GM18858 (cell line): ENCODE measurements around the gene BAIAP2.
"Not testable (repeated sequence)": the region's sequence is repeated elsewhere in the genome, so short reads cannot be mapped to it uniquely, and the experiment has no call there.

ENCODE experiments used
- ATAC-seq: cut with Tn5 transposase; IDR thresholded peaks from one replicate; pipeline ENCODE4 v1.9.1; 2021; ENCODE audit not compliant: unreplicated experiment

Gene BAIAP2

GRCh38 chr17:81066771-81067315, 31.9 kb downstream of the BAIAP2 start:
- no peak for ATAC-seq

- ATAC-seq = no peak
Measured at GRCh38 chr17:81067391-81067811, 32.5 kb downstream of the BAIAP2 start.

GRCh38 chr17:81068411-81069134, 33.6 kb downstream of the BAIAP2 start:
- no peak for ATAC-seq

- no peak for ATAC-seq
Measured at GRCh38 chr17:81069135-81069645, 34.2 kb downstream of the BAIAP2 start.

GRCh38 chr17:81070541-81071246, 35.7 kb downstream of the BAIAP2 start:
- no peak for ATAC-seq

GRCh38 chr17:81071761-81072741, 37.1 kb downstream of the BAIAP2 start:
- no peak for ATAC-seq

- ATAC-seq = no peak
Measured at GRCh38 chr17:81073967-81074839, 39.3 kb downstream of the BAIAP2 start.

GRCh38 chr17:81074875-81075274, 39.9 kb downstream of the BAIAP2 start:
- ATAC-seq = no peak

GRCh38 chr17:81075307-81075706, 40.4 kb downstream of the BAIAP2 start:
- ATAC-seq = no peak

- ATAC-seq = no peak
Measured at GRCh38 chr17:81076141-81076679, 41.3 kb downstream of the BAIAP2 start.

GRCh38 chr17:81078026-81078913, 43.3 kb downstream of the BAIAP2 start:
- not testable (repeated sequence) for ATAC-seq

GRCh38 chr17:81080019-81080418, 45.1 kb downstream of the BAIAP2 start:
- ATAC-seq = no peak

GRCh38 chr17:81081222-81082176, 46.5 kb downstream of the BAIAP2 start:
- ATAC-seq = no peak

GRCh38 chr17:81082177-81083073, 47.5 kb downstream of the BAIAP2 start:
- no peak for ATAC-seq

- ATAC-seq = no peak
Measured at GRCh38 chr17:81083125-81083765, 48.3 kb downstream of the BAIAP2 start.
